Thyroid gland (tissue), 4 donors: ENCODE data around the gene ANKRD2.

Experiments
- POLR2A ChIP-seq, 2 donors: fragments of 450-650 bp; IDR thresholded peaks; one replicate each; pipeline ENCODE4 v1.6.1; 2017; ENCODE audit warnings: antibody characterized with exemption in 2 of 2, mild to moderate bottlenecking in 2 of 2, moderate library complexity in 1 of 2
- TF ChIP-seq, protein P1 (sequence below), 6 experiments: fragments of 200-600 bp in 3 of 6; fragments of 450-650 bp in 3 of 6; sonication (generic) in 3 of 6; IDR thresholded peaks; one replicate each; pipeline ENCODE4 v1.5.1; 2016 to 2019; ENCODE audit warnings: antibody characterized with exemption in 6 of 6, mild to moderate bottlenecking in 2 of 6, inconsistent platforms in 1 of 6, moderate library complexity in 1 of 6

DNA sequence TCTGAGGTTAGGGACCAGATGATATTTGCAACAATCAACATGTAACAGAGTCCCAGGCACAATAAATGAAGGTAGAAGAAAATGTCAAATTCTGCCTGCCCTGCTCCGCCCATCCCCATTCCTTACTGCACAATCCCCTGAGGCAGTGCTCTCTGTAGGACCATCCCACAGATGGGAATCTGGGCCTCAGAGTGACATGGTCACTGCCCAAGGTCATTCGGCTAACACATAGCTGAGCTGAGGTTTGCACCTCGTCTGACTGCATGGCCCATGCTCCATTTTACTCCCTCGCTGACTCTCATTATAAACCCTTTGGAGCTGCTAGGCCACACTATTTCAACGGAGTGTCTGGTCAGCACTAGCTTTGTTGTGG, 12.8 kb downstream of the ANKRD2 start:
- TF ChIP-seq, protein P1, sequence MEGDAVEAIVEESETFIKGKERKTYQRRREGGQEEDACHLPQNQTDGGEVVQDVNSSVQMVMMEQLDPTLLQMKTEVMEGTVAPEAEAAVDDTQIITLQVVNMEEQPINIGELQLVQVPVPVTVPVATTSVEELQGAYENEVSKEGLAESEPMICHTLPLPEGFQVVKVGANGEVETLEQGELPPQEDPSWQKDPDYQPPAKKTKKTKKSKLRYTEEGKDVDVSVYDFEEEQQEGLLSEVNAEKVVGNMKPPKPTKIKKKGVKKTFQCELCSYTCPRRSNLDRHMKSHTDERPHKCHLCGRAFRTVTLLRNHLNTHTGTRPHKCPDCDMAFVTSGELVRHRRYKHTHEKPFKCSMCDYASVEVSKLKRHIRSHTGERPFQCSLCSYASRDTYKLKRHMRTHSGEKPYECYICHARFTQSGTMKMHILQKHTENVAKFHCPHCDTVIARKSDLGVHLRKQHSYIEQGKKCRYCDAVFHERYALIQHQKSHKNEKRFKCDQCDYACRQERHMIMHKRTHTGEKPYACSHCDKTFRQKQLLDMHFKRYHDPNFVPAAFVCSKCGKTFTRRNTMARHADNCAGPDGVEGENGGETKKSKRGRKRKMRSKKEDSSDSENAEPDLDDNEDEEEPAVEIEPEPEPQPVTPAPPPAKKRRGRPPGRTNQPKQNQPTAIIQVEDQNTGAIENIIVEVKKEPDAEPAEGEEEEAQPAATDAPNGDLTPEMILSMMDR (IDR thresholded peaks at IDR 0.05): no peak
- no peak for TF ChIP-seq POLR2A (IDR thresholded peaks at IDR 0.05)
